DOHH2 (cell line): ENCODE results near the gene FUT8.

Experiments used
- H3F3A ChIP-seq: fragments of 200-600 bp; sonication (generic), shearing (Covaris generic); 2 replicates; pipeline ENCODE4 v1.6.0; 2016; ENCODE audit warnings: antibody characterized with exemption, mild to moderate bottlenecking; ENCODE audit not compliant: control insufficient read depth, insufficient read depth
- H3K27ac ChIP-seq: fragments of 200-600 bp; sonication (generic); 2 replicates; pipeline ENCODE4 v1.5.1; 2014; ENCODE audit warnings: low read depth, mild to moderate bottlenecking, low read length, moderate library complexity
- H3K27me3 ChIP-seq: fragments of 200-600 bp; sonication (generic); 2 replicates; pipeline ENCODE4 v1.6.1; 2014; ENCODE audit warnings: mild to moderate bottlenecking, low read length, mixed read lengths; ENCODE audit not compliant: control insufficient read depth
- H3K36me3 ChIP-seq: fragments of 200-600 bp; sonication (generic); 2 replicates; pipeline ENCODE4 v1.6.1; 2014; ENCODE audit warnings: mild to moderate bottlenecking, low read length, moderate library complexity, mixed read lengths; ENCODE audit not compliant: control insufficient read depth
- H3K4me1 ChIP-seq: fragments of 200-600 bp; sonication (generic); 2 replicates; pipeline ENCODE4 v1.6.1; 2014; ENCODE audit warnings: mild to moderate bottlenecking, low read length, mixed read lengths; ENCODE audit not compliant: control insufficient read depth
- H3K4me2 ChIP-seq: fragments of 200-600 bp; sonication (generic); 2 replicates; pipeline ENCODE4 v1.6.0; 2014; ENCODE audit warnings: mild to moderate bottlenecking, low read length, moderate library complexity
- H3K4me3 ChIP-seq: fragments of 200-600 bp; sonication (generic); 2 replicates; pipeline ENCODE4 v1.5.1; 2014; ENCODE audit warnings: mild to moderate bottlenecking, low read length, mixed read lengths
- H3K79me2 ChIP-seq: fragments of 200-600 bp; sonication (generic); 2 replicates; pipeline ENCODE4 v1.6.1; 2014; ENCODE audit warnings: mild to moderate bottlenecking, low read length, mixed read lengths; ENCODE audit not compliant: control insufficient read depth
- H3K9me2 ChIP-seq: fragments of 200-600 bp; sonication (generic); replicated peaks from 2 replicates; pipeline ENCODE4 v1.6.1; 2014; ENCODE audit warnings: mild to moderate bottlenecking, low read length, mixed read lengths; ENCODE audit not compliant: control insufficient read depth
- H3K9me3 ChIP-seq: fragments of 200-600 bp; sonication (generic); 2 replicates; pipeline ENCODE4 v1.6.1; 2014; ENCODE audit warnings: antibody characterized with exemption, low read length, mixed read lengths; ENCODE audit not compliant: control insufficient read depth, insufficient read depth
- H4K20me1 ChIP-seq: fragments of 200-600 bp; sonication (generic); 2 replicates; pipeline ENCODE4 v1.6.0; 2014; ENCODE audit warnings: low read depth, mild to moderate bottlenecking, antibody characterized with exemption, low read length, moderate library complexity; ENCODE audit not compliant: control insufficient read depth, insufficient read depth
- EZH2phosphoT487 ChIP-seq: fragments of 200-600 bp; sonication (generic); IDR thresholded peaks from 2 replicates; pipeline ENCODE4 v1.6.1; 2017; ENCODE audit warnings: borderline replicate concordance, mild to moderate bottlenecking, antibody characterized with exemption, low read length, moderate library complexity, mixed read lengths
- TF ChIP-seq, protein P1 (sequence below): fragments of 200-600 bp; sonication (generic); IDR thresholded peaks from one replicate; pipeline ENCODE4 v1.5.1; 2014; ENCODE audit warnings: antibody characterized with exemption, mild to moderate bottlenecking, low read depth, low read length; ENCODE audit not compliant: poor library complexity, severe bottlenecking

FUT8 gene

DNA sequence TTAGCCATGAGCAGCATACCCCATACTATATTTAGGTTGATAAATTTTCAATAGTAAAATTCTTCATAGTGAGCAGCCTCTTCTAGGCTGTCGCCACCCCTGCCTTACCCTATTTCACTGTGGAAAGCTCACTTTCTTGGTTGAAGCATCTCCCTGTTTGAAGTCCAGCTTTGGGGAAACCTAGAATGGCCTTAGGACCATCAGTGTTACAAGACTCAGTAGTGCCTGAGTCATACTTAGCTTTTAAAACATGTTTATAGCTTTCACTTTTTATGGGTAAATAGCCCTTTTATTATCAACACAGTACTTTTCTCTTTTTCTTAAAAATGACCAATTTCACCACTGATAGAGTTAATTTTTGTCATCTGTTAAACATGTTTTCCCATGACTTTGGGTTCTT, 37.1 kb downstream of the FUT8 start:
- H3K9me3 ChIP-seq, result peaks cover 20% of the 10 kb centered on the region
- H3F3A ChIP-seq, result no peaks in the 10 kb centered on the region
- no peak overlapping the region for H3K4me2 ChIP-seq
- no peak for TF ChIP-seq EZH2phosphoT487
- TF ChIP-seq, protein P1, sequence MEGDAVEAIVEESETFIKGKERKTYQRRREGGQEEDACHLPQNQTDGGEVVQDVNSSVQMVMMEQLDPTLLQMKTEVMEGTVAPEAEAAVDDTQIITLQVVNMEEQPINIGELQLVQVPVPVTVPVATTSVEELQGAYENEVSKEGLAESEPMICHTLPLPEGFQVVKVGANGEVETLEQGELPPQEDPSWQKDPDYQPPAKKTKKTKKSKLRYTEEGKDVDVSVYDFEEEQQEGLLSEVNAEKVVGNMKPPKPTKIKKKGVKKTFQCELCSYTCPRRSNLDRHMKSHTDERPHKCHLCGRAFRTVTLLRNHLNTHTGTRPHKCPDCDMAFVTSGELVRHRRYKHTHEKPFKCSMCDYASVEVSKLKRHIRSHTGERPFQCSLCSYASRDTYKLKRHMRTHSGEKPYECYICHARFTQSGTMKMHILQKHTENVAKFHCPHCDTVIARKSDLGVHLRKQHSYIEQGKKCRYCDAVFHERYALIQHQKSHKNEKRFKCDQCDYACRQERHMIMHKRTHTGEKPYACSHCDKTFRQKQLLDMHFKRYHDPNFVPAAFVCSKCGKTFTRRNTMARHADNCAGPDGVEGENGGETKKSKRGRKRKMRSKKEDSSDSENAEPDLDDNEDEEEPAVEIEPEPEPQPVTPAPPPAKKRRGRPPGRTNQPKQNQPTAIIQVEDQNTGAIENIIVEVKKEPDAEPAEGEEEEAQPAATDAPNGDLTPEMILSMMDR, result no peak
- no peaks in the 10 kb centered on the region for H3K27me3 ChIP-seq
- peaks cover 97% of the 10 kb centered on the region for H3K79me2 ChIP-seq
- H3K9me2 ChIP-seq, result no peaks in the 10 kb centered on the region
- no peaks in the 10 kb centered on the region for H3K4me1 ChIP-seq
- no peak overlapping the region for H3K4me3 ChIP-seq
- H3K27ac ChIP-seq, result no peak overlapping the region
- no peaks in the 10 kb centered on the region for H4K20me1 ChIP-seq
- H3K36me3 ChIP-seq, result peaks cover 56% of the 10 kb centered on the region

DNA sequence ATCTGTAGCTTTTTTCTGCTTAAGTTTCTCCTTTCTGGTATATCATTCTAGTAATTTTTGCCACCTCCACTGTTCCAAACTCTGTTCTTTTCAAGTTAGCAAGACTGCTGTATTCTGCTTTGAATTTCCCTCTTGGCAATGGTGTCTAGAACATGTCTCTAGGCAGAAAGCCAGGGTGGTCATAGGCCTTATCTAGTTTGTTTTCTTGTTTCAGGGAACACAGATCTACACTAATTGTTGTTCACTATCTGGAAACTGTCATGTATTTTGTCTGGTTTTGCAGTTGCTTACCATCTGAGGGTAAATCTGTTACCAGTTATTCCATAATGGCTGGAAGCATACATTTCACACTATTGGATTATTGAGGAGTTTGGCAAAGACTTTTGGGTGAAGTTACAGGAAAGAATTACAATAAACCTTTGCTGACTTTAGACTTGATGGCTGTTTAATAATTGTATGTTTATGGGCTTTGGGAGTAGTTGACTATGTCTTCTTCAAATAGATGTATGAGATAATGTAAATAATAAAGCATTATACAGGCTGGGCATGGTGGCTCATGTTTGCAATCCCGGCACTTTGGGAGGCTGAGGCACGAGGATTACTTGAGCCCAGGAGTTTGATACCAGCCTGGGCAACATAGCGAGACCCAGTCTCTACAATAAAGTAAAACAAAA, 41.4 kb downstream of the FUT8 start:
- Histone ChIP-seq H4K20me1 (no peaks in the 10 kb centered on the region), H3K27ac (no peak overlapping the region), H3K27me3 (no peaks in the 10 kb centered on the region), H3K4me1 (no peaks in the 10 kb centered on the region), H3K4me3 (no peak overlapping the region), H3K4me2 (no peak overlapping the region), H3K9me2 (no peaks in the 10 kb centered on the region), H3F3A (no peaks in the 10 kb centered on the region; the same call in 1 of the 2 replicates), H3K36me3 (peaks cover 76% of the 10 kb centered on the region), H3K9me3 (peaks cover 20% of the 10 kb centered on the region), H3K79me2 (peaks cover 71% of the 10 kb centered on the region)
- TF ChIP-seq, protein P1, result no peak
- no peak for TF ChIP-seq EZH2phosphoT487

DNA sequence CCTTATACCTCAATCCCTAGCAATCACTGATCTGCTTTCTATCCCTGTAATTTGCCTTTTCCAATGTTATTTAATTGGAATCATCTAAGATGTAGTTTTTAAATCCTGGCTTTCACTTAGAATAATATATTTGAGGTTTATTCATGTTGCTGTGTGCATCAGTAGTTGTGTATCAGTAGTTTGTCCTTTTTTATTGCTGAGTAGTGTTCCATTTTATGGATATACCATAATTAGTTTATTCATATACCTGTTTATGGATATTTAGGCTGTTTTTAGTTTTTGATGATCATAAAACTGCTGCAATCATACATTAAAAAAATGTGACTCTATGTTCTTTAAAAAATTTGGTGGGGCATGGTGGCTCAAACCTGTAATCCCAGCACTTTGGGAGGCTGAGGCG, 43.7 kb downstream of the FUT8 start:
- H3K4me1 ChIP-seq, result no peaks in the 10 kb centered on the region
- no peak overlapping the region for H3K27ac ChIP-seq
- no peaks in the 10 kb centered on the region; the same call in 1 of the 2 replicates for H3F3A ChIP-seq
- H3K36me3 ChIP-seq, result peaks cover 72% of the 10 kb centered on the region
- no peaks in the 10 kb centered on the region for H3K9me2 ChIP-seq
- peaks cover 59% of the 10 kb centered on the region for H3K79me2 ChIP-seq
- H3K4me2 ChIP-seq, result no peak overlapping the region
- H3K9me3 ChIP-seq, result peaks cover 11% of the 10 kb centered on the region
- H3K4me3 ChIP-seq, result no peak overlapping the region
- no peaks in the 10 kb centered on the region for H4K20me1 ChIP-seq
- no peak for TF ChIP-seq EZH2phosphoT487
- TF ChIP-seq, protein P1, result no peak
- no peaks in the 10 kb centered on the region for H3K27me3 ChIP-seq
